Endothelial cell of umbilical vein (primary cell): Measurements from ENCODE around the gene OSGIN1. TPM values are rescaled to one million over a fixed set of nuclear protein-coding genes. Genes with fewer than 3 reads are reported as not detected.

ENCODE experiments used
- BruUV-seq: library from RNA; stranded (reverse); fragments of 400-500 nt; replicated peaks from 2 replicates; lab custom pipeline; 2021; lab: Mats Ljungman, UMichigan
- CTCF ChIA-PET: fragments of 300-600, 350-600 bp; sonication (Branson Sonifier 250); formaldehyde crosslinking; loops from one replicate; lab custom pipeline; 2021; ENCODE audit warnings: antibody characterized with exemption, inconsistent platforms; lab: Charles Lee
- POLR2A ChIA-PET: fragments of 300-600, 350-600 bp; sonication (Branson Sonifier 250); formaldehyde crosslinking; loops from one replicate; lab custom pipeline; 2021; ENCODE audit warnings: antibody characterized with exemption, inconsistent platforms; lab: Charles Lee
- DNase-seq: peaks from one replicate; pipeline ENCODE4 v3.0.0-alpha.2; 2011; ENCODE audit warnings: low read depth, low spot score
- FAIRE-seq: peaks from 2 replicates; lab custom pipeline; 2011; peaks lifted over from hg19 to GRCh38; lab: Jason Lieb, UNC
- H2AFZ ChIP-seq: 2 replicates; pipeline ENCODE4 v1.6.0; 2012; ENCODE audit warnings: low read depth, low read length, control low read depth, inconsistent platforms
- H3K27ac ChIP-seq: 2 replicates; pipeline ENCODE4 v1.5.1; 2011; ENCODE audit warnings: low read depth, mild to moderate bottlenecking, control low read depth, low read length, moderate library complexity; ENCODE audit not compliant: insufficient read depth
- H3K27me3 ChIP-seq, 2 experiments: 2 replicates each; pipeline versions ENCODE4 v1.6.0 to v1.6.1; 2011; ENCODE audit warnings: low read length in 2 of 2, mixed read lengths in 1 of 2; ENCODE audit not compliant: control insufficient read depth in 2 of 2, insufficient read depth in 2 of 2
- H3K36me3 ChIP-seq, 2 experiments: 2 replicates in 1 of 2; 3 replicates in 1 of 2; pipeline ENCODE4 v1.5.1; 2011; ENCODE audit warnings: low read length in 2 of 2, mild to moderate bottlenecking in 1 of 2, moderate library complexity in 1 of 2; ENCODE audit not compliant: control insufficient read depth in 2 of 2, insufficient read depth in 2 of 2; ENCODE audit errors: extremely low read depth in 1 of 2
- H3K4me1 ChIP-seq: 3 replicates; pipeline ENCODE4 v1.5.1; 2011; ENCODE audit warnings: mild to moderate bottlenecking, low read length; ENCODE audit not compliant: control insufficient read depth, insufficient read depth; ENCODE audit errors: extremely low read depth
- H3K4me2 ChIP-seq: 2 replicates; pipeline ENCODE4 v1.6.1; 2011; ENCODE audit warnings: low read length, control low read depth, mixed read lengths; ENCODE audit not compliant: insufficient read depth
- H3K4me3 ChIP-seq, 3 experiments: fragments of 200-600 bp in 1 of 3; sonication (generic), shearing (Covaris generic) in 1 of 3; replicated peaks in 1 of 3; 2 replicates each; pipeline ENCODE4 v1.5.1; 2011 to 2016; ENCODE audit warnings: control low read depth in 3 of 3, low read length in 3 of 3, mild to moderate bottlenecking in 2 of 3, inconsistent platforms in 1 of 3, low read depth in 1 of 3, moderate library complexity in 1 of 3; ENCODE audit not compliant: insufficient read depth in 1 of 3
- H3K79me2 ChIP-seq: 2 replicates; pipeline ENCODE4 v1.6.0; 2012; ENCODE audit warnings: low read length, inconsistent platforms; ENCODE audit not compliant: control insufficient read depth, insufficient read depth
- H3K9ac ChIP-seq: replicated peaks from 2 replicates; pipeline ENCODE3; 2011; ENCODE audit warnings: low read length, control low read depth; ENCODE audit not compliant: insufficient read depth; ENCODE audit errors: extremely low read depth
- H3K9me1 ChIP-seq: replicated peaks from 3 replicates; pipeline ENCODE4 v1.6.0; 2011; ENCODE audit warnings: mild to moderate bottlenecking, low read length; ENCODE audit not compliant: control insufficient read depth, insufficient read depth; ENCODE audit errors: extremely low read depth
- H3K9me3 ChIP-seq: replicated peaks from 2 replicates; pipeline ENCODE4 v1.5.1; 2012; ENCODE audit warnings: low read length, inconsistent platforms; ENCODE audit not compliant: control insufficient read depth, insufficient read depth
- H4K20me1 ChIP-seq: replicated peaks from 2 replicates; pipeline ENCODE3; 2011; ENCODE audit warnings: mild to moderate bottlenecking, low read length; ENCODE audit not compliant: control insufficient read depth, insufficient read depth; ENCODE audit errors: extremely low read depth
- CTCF ChIP-seq, 2 donors: IDR thresholded peaks; 1 replicate in 1 of 2; 2 replicates in 1 of 2; pipeline ENCODE4 v1.5.1; 2011; ENCODE audit warnings: low read length in 2 of 2, mild to moderate bottlenecking in 2 of 2, moderate library complexity in 2 of 2, control low read depth in 1 of 2, inconsistent platforms in 1 of 2, low read depth in 1 of 2; ENCODE audit not compliant: insufficient read depth in 1 of 2; ENCODE audit errors: extremely low read depth in 1 of 2
- FOS ChIP-seq: IDR thresholded peaks from 2 replicates; pipeline ENCODE4 v1.6.1; 2011; ENCODE audit warnings: mild to moderate bottlenecking, low read length, moderate library complexity, borderline replicate concordance; ENCODE audit not compliant: insufficient read depth
- MAX ChIP-seq: IDR thresholded peaks from 2 replicates; pipeline ENCODE4 v1.6.1; 2011; ENCODE audit not compliant: insufficient read depth, insufficient read length
- POLR2A ChIP-seq: IDR thresholded peaks from 2 replicates; pipeline ENCODE4 v1.6.1; 2012; ENCODE audit warnings: low read depth, mild to moderate bottlenecking, control low read depth, low read length
- dilution Hi-C: fragments of 300-500 bp; cut with MboI; formaldehyde crosslinking; loops from one replicate; pipeline ENCODE4 v1.15.0; 2019; ENCODE audit warnings: low sequenced_read_pairs; ENCODE audit not compliant: extremely low pct_ligation_motif_present
- intact Hi-C: fragments of 100-400 bp; cut with micrococcal nuclease; formaldehyde crosslinking; loops from one replicate; pipeline ENCODE4 v1.10.0; 2022
- polyA plus RNA-seq, 4 experiments: library from polyadenylated mRNA; depleted of rRNA in 3 of 4; stranded (reverse) in 3 of 4; unstranded in 1 of 4; fragments of >200 nt; gene quantifications; 2 replicates each; pipeline versions ENCODE4 v1.2.1 to v1.2.3, GENCODE V29; 2011 to 2012; ENCODE audit warnings: missing spikeins in 1 of 4
- total RNA-seq: library from RNA; stranded (reverse); gene quantifications from 2 replicates; pipeline ENCODE4 v1.2.3, GENCODE V29; 2021

OSGIN1 gene
- total and polyA plus RNA-seq, 2 donors (not counting 3 experiments of a cell fraction or from before 2014, with no cell fraction given): 9.2 to 11.0 TPM

GRCh38 chr16:83952587-83952939 is 477 bp upstream of the OSGIN1 start:
- POLR2A ChIA-PET: no interaction called here
- CTCF ChIA-PET: interaction anchor here (1.7 kb wide), 1 partner anchor 111 kb away, joined by 8 read pairs; no protein-coding TSS in a partner anchor
- DNase-seq: no peak
- H3K4me1 ChIP-seq: peaks cover 22% of the 10 kb centered on the region
- H4K20me1 ChIP-seq: no peaks in the 10 kb centered on the region
- H3K9me1 ChIP-seq: no peaks in the 10 kb centered on the region
- TF ChIP-seq FOS: no peak
- H2AFZ ChIP-seq: peak overlapping the region; percentile 95
- H3K9ac ChIP-seq: peak overlapping the region; percentile 87
- no peaks in the 10 kb centered on the region for H3K27me3 ChIP-seq
- no peaks in the 10 kb centered on the region for H3K36me3 ChIP-seq
- H3K9me3 ChIP-seq: no peaks in the 10 kb centered on the region
- intact Hi-C loops (loop anchor here (2.0 to 10.0 kb wide), 4 partner anchors 26 to 352 kb away; partner anchors contain the start of gene TAF1C), dilution Hi-C loops (no loop called here)
- no TSS peak for BruUV-seq
- FAIRE-seq: no peak
- H3K4me3 ChIP-seq: peak overlapping the region in 2 of 3 experiments; percentile 6 to 10
- peak overlapping the region; percentile 91 for H3K27ac ChIP-seq
- peaks cover 4% of the 10 kb centered on the region for H3K79me2 ChIP-seq
- H3K4me2 ChIP-seq: peak overlapping the region; percentile 41

GRCh38 chr16:83953796-83954576 is 946 bp downstream of the OSGIN1 start:
- H3K36me3 ChIP-seq: no peaks in the 10 kb centered on the region
- peak overlapping the region; percentile 70 for H3K4me2 ChIP-seq
- H3K4me3 ChIP-seq: peak overlapping the region; percentile 54 to 78 (median 55)
- DNase-seq: peak; percentile 46
- H3K9ac ChIP-seq: peak overlapping the region; percentile 87
- H3K9me1 ChIP-seq: no peaks in the 10 kb centered on the region
- intact Hi-C loops (loop anchor here (1.0 to 10.0 kb wide), 6 partner anchors 27 to 351 kb away; partner anchors contain the start of genes MLYCD and TAF1C), dilution Hi-C loops (no loop called here)
- no TSS peak for BruUV-seq
- H3K9me3 ChIP-seq: no peaks in the 10 kb centered on the region
- H3K27ac ChIP-seq: peak overlapping the region; percentile 91
- peak; percentile 66 for FAIRE-seq
- CTCF ChIA-PET: interaction anchor here (0.7 to 2.1 kb wide), 14 partner anchors 10 to 669 kb away, joined by 3 to 14 read pairs (median 4); partner anchors contain the start of genes MBTPS1 and TAF1C
- no peaks in the 10 kb centered on the region for H4K20me1 ChIP-seq
- H3K79me2 ChIP-seq: peaks cover 4% of the 10 kb centered on the region
- no peak overlapping the region for H2AFZ ChIP-seq
- peaks cover 22% of the 10 kb centered on the region for H3K4me1 ChIP-seq
- no peaks in the 10 kb centered on the region for H3K27me3 ChIP-seq
- TF ChIP-seq MAX: no peak
- no peak for TF ChIP-seq POLR2A
- peak; percentile 49 to 52 for TF ChIP-seq CTCF (IDR thresholded peaks at IDR 0.05; ENCODE audit: extremely low read depth in 1 of 2, insufficient read depth in 1 of 2, low read depth in 1 of 2, low read length in 2 of 2)
- POLR2A ChIA-PET: interaction anchor here (0.5 to 0.9 kb wide), 3 partner anchors 55 to 928 kb away, joined by 3 to 8 read pairs (median 3); partner anchors contain the start of gene MLYCD
